ENCODE data around the gene CALD1. TPM values are rescaled to one million over a fixed set of nuclear protein-coding genes. Genes with fewer than 3 reads are reported as not detected.

CALD1 gene
- total and polyA plus RNA-seq, 4 donors = 48.0 to 226 (median 95.2) TPM

DNA sequence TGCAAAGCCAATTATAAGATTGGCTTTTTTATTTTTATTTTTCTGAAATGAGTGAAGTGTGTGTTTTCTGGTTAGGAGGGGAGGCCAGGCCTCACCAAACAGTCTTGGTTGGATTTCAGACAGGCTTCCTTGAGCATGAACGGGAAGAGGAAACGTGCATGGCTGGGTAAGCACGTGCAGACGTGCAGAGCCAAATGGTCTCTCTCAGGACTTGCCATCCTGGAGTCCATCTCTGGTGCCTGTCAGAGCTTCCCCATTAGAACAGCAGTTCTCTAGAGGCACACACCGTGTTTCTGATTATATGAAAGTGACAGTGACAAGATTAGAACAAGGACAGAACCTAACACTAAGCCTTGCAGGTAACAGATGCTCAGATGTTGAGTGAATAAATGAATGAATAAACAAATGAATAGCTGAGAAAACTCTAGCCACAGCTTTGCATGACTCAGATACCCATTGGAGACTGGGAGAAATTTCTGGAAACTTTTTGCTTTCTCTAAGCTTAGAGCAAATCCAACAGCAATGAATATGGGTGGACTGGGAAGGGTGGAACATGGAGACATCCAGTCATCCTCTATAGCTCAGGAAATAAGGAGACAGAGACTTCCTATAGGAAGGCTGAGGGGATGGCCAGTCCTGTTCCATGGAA is 11.8 kb upstream of the CALD1 start:
- Histone ChIP-seq H3K4me1 (ENCODE audit: control insufficient read depth in 4 of 4, insufficient read depth in 4 of 4, low read length in 3 of 4) (no peaks in the 10 kb centered on the region), H3K9me3 (ENCODE audit: control insufficient read depth in 4 of 4, low read length in 3 of 4) (no peaks in the 10 kb centered on the region), H3K9ac (ENCODE audit: low read depth in 1 of 2, low read length in 2 of 2) (no peak overlapping the region), H3K4me3 (ENCODE audit: low read depth in 1 of 3, low read length in 3 of 3) (no peak overlapping the region), H3K36me3 (ENCODE audit: control insufficient read depth in 4 of 4, insufficient read depth in 3 of 4, low read depth in 1 of 4, low read length in 3 of 4) (no peaks in the 10 kb centered on the region), H3K27ac (ENCODE audit: low read depth in 1 of 2, low read length in 2 of 2) (no peak overlapping the region), H3K27me3 (ENCODE audit: control insufficient read depth in 4 of 4, insufficient read depth in 4 of 4, low read length in 3 of 4) (no peaks in the 10 kb centered on the region)
- no peak for TF ChIP-seq RAD21 (IDR thresholded peaks at IDR 0.05)
- no peak for TF ChIP-seq SP1 (IDR thresholded peaks at IDR 0.05)
- no peak for TF ChIP-seq JUND (IDR thresholded peaks at IDR 0.05)
- TF ChIP-seq TAF1 (conservative IDR thresholded peaks at IDR 0.05) = no peak
- no peak for TF ChIP-seq FOXA2 (IDR thresholded peaks at IDR 0.05)
- TF ChIP-seq, protein P1, sequence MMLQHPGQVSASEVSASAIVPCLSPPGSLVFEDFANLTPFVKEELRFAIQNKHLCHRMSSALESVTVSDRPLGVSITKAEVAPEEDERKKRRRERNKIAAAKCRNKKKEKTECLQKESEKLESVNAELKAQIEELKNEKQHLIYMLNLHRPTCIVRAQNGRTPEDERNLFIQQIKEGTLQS (IDR thresholded peaks at IDR 0.05) = no peak
- TF ChIP-seq HNF4A (conservative IDR thresholded peaks at IDR 0.05) = no peak
- TF ChIP-seq, protein P2, sequence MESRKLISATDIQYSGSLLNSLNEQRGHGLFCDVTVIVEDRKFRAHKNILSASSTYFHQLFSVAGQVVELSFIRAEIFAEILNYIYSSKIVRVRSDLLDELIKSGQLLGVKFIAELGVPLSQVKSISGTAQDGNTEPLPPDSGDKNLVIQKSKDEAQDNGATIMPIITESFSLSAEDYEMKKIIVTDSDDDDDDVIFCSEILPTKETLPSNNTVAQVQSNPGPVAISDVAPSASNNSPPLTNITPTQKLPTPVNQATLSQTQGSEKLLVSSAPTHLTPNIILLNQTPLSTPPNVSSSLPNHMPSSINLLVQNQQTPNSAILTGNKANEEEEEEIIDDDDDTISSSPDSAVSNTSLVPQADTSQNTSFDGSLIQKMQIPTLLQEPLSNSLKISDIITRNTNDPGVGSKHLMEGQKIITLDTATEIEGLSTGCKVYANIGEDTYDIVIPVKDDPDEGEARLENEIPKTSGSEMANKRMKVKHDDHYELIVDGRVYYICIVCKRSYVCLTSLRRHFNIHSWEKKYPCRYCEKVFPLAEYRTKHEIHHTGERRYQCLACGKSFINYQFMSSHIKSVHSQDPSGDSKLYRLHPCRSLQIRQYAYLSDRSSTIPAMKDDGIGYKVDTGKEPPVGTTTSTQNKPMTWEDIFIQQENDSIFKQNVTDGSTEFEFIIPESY (IDR thresholded peaks at IDR 0.05) = no peak
- TF ChIP-seq YY1 (IDR thresholded peaks at IDR 0.05) = no peak
- TF ChIP-seq, protein P3, sequence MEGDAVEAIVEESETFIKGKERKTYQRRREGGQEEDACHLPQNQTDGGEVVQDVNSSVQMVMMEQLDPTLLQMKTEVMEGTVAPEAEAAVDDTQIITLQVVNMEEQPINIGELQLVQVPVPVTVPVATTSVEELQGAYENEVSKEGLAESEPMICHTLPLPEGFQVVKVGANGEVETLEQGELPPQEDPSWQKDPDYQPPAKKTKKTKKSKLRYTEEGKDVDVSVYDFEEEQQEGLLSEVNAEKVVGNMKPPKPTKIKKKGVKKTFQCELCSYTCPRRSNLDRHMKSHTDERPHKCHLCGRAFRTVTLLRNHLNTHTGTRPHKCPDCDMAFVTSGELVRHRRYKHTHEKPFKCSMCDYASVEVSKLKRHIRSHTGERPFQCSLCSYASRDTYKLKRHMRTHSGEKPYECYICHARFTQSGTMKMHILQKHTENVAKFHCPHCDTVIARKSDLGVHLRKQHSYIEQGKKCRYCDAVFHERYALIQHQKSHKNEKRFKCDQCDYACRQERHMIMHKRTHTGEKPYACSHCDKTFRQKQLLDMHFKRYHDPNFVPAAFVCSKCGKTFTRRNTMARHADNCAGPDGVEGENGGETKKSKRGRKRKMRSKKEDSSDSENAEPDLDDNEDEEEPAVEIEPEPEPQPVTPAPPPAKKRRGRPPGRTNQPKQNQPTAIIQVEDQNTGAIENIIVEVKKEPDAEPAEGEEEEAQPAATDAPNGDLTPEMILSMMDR (IDR thresholded peaks at IDR 0.05; ENCODE audit: low read depth, low read length, missing input control) = no peak
- no peak for TF ChIP-seq HNF4G (IDR thresholded peaks at IDR 0.05)
- TF ChIP-seq, protein P4, sequence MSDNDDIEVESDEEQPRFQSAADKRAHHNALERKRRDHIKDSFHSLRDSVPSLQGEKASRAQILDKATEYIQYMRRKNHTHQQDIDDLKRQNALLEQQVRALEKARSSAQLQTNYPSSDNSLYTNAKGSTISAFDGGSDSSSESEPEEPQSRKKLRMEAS (IDR thresholded peaks at IDR 0.05) = no peak
- no peak for TF ChIP-seq NR2F2 (IDR thresholded peaks at IDR 0.05)
- TF ChIP-seq GABPA (IDR thresholded peaks at IDR 0.05 in 1 of 2, conservative IDR thresholded peaks at IDR 0.05 in 1 of 2) = no peak
- 79% methylated on average over 5 of the region's 5 CpGs for WGBS
- no peak for DNase-seq (ENCODE audit: low spot score)

DNA sequence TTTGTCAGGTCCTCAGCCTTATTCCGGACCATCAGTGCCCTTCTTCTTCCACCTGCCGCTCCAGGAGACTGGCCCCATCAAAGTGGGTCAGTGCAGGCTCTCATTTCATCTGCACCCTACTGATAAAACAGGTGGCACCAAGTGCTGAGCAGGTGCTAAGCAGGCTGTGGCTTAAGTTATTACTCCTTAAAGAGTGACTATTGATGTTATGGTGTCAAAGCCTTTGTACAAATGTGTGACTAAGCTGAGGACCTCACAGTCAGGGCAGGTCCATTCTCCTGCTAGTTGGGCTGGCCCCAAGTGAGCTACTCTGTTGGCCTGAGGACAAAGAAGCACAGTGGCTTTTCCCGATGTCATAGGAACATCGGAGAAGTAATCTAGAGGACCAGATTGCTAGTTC is 11.2 kb upstream of the CALD1 start:
- H3K36me3 ChIP-seq (ENCODE audit: control insufficient read depth in 4 of 4, insufficient read depth in 3 of 4, low read depth in 1 of 4, low read length in 3 of 4) = no peaks in the 10 kb centered on the region
- no peak overlapping the region for H3K27ac ChIP-seq (ENCODE audit: low read depth in 1 of 2, low read length in 2 of 2)
- no peak for TF ChIP-seq NR2F2 (IDR thresholded peaks at IDR 0.05)
- no peak for TF ChIP-seq FOXA2 (IDR thresholded peaks at IDR 0.05)
- no peak for TF ChIP-seq TAF1 (conservative IDR thresholded peaks at IDR 0.05)
- no peaks in the 10 kb centered on the region for H3K27me3 ChIP-seq (ENCODE audit: control insufficient read depth in 4 of 4, insufficient read depth in 4 of 4, low read length in 3 of 4)
- WGBS = 91% methylated on average over 4 of the region's 4 CpGs
- H3K4me3 ChIP-seq (ENCODE audit: low read depth in 1 of 3, low read length in 3 of 3) = no peak overlapping the region
- H3K9me3 ChIP-seq (ENCODE audit: control insufficient read depth in 4 of 4, low read length in 3 of 4) = no peaks in the 10 kb centered on the region
- no peaks in the 10 kb centered on the region for H3K4me1 ChIP-seq (ENCODE audit: control insufficient read depth in 4 of 4, insufficient read depth in 4 of 4, low read length in 3 of 4)
- no peak for DNase-seq (ENCODE audit: low spot score)
- no peak overlapping the region for H3K9ac ChIP-seq (ENCODE audit: low read depth in 1 of 2, low read length in 2 of 2)

DNA sequence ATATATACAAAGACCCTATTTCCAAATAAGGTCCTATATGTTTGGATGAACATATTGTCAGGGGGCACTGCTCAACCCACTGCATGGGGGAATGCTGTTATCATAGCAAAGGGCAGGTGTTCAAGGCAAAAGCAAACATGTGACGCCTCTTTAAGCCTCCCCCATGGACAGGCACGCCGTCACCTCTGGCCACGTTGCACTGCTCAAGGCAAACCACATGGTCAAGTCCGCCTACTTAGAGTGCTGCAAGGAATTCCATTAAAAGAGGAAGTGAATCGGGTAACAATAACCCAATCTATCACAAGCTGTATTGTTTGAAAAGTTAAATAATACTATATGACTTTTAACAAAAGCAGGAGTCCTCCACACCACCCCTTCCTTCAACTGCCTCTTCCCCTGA is 8.8 kb upstream of the CALD1 start:
- H3K27me3 ChIP-seq (ENCODE audit: control insufficient read depth in 4 of 4, insufficient read depth in 4 of 4, low read length in 3 of 4) = no peaks in the 10 kb centered on the region
- no peak overlapping the region for H3K27ac ChIP-seq (ENCODE audit: low read depth in 1 of 2, low read length in 2 of 2)
- no peaks in the 10 kb centered on the region for H3K36me3 ChIP-seq (ENCODE audit: control insufficient read depth in 4 of 4, insufficient read depth in 3 of 4, low read depth in 1 of 4, low read length in 3 of 4)
- H3K9me3 ChIP-seq (ENCODE audit: control insufficient read depth in 4 of 4, low read length in 3 of 4) = no peaks in the 10 kb centered on the region
- no peaks in the 10 kb centered on the region for H3K4me1 ChIP-seq (ENCODE audit: control insufficient read depth in 4 of 4, insufficient read depth in 4 of 4, low read length in 3 of 4)
- TF ChIP-seq FOXA2 (IDR thresholded peaks at IDR 0.05) = no peak
- no peak for TF ChIP-seq FOXA1 (IDR thresholded peaks at IDR 0.05)
- TF ChIP-seq RAD21 (IDR thresholded peaks at IDR 0.05) = no peak
- TF ChIP-seq, protein P1 (IDR thresholded peaks at IDR 0.05) = no peak
- no peak for TF ChIP-seq SP1 (IDR thresholded peaks at IDR 0.05)
- TF ChIP-seq, protein P3 (IDR thresholded peaks at IDR 0.05; ENCODE audit: low read depth, low read length, missing input control) = no peak
- TF ChIP-seq, protein P4 (IDR thresholded peaks at IDR 0.05) = no peak
- no peak for TF ChIP-seq GABPA (IDR thresholded peaks at IDR 0.05 in 1 of 2, conservative IDR thresholded peaks at IDR 0.05 in 1 of 2)
- no peak for TF ChIP-seq EGR1 (IDR thresholded peaks at IDR 0.05; ENCODE audit: low read depth in 2 of 2)
- TF ChIP-seq, protein P2 (IDR thresholded peaks at IDR 0.05) = no peak
- no peak overlapping the region for H3K4me3 ChIP-seq (ENCODE audit: low read depth in 1 of 3, low read length in 3 of 3)
- WGBS = 76% methylated on average over 6 of the region's 6 CpGs
- no peak overlapping the region for H3K9ac ChIP-seq (ENCODE audit: low read depth in 1 of 2, low read length in 2 of 2)
- DNase-seq (ENCODE audit: low spot score) = no peak
